Measurements from ENCODE around the gene CAVIN2.

Gene CAVIN2

GRCh38 chr2:191889931-191890330 lies 43.0 kb upstream of the CAVIN2 start:
- no peak overlapping the region for H3K4me2 ChIP-seq (ENCODE audit: low read depth, low read length, poor library complexity, severe bottlenecking)
- H3K36me3 ChIP-seq (ENCODE audit: low read length), result no peaks in the 10 kb centered on the region
- no peaks in the 10 kb centered on the region for H4K20me1 ChIP-seq (ENCODE audit: low read depth, low read length)
- H3K27ac ChIP-seq (ENCODE audit: low read depth, low read length), result no peak overlapping the region
- H3F3A ChIP-seq (ENCODE audit: insufficient read depth), result no peaks in the 10 kb centered on the region
- no peak overlapping the region for H3K9ac ChIP-seq (ENCODE audit: low read length)
- no peak overlapping the region for H2AFZ ChIP-seq (ENCODE audit: low read depth, low read length, severe bottlenecking)
- H3K9me2 ChIP-seq (replicated peaks; ENCODE audit: insufficient read depth, low read length), result no peaks in the 10 kb centered on the region
- H3K27me3 ChIP-seq (ENCODE audit: low read length), result no peaks in the 10 kb centered on the region
- no peaks in the 10 kb centered on the region for H3K79me2 ChIP-seq (ENCODE audit: insufficient read depth, low read length)
- no peaks in the 10 kb centered on the region for H3K9me3 ChIP-seq (ENCODE audit: insufficient read depth, low read length)
- no peak overlapping the region for H3K4me3 ChIP-seq (ENCODE audit: insufficient read depth, low read length, poor library complexity, severe bottlenecking)
- no peak for TF ChIP-seq CTCF (IDR thresholded peaks at IDR 0.05; ENCODE audit: insufficient read depth, low read length, poor library complexity, severe bottlenecking)
- no peak for TF ChIP-seq EZH2phosphoT487 (conservative IDR thresholded peaks at IDR 0.05; ENCODE audit: low read length)

DNA sequence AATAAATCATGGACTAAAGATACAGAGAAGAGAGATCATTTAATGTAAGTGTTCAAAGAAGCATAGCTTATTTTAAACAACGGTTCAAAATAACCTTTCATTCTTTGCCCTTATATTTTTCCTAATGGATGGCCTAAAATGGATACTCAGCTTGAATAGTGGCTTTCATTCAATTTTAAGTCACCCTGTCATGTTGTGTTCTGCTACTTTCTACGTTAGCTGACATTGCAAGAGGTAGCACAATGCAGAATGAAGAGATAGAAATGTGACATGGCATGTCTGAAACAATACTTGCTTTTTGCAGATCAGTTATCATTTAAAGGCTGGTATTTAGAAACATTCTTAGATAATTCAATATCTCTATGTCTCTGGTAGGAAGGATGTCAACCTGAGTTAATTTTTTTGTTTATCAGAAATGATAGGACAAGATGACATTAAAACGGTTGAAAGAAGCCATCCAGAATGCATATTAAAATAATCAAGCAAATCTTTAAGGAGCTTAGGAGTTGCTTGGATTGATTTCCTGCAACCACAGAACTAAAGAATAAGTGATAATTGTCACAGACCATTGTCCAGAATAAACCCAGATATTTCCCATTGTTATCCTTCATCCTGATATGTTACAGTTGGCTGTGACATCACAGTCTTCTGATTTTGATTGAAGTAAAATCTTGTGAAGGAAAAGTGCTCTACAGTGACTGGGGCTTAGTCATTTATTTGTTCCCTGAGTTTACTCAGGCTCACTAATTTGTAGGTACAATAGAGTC lies 41.7 kb upstream of the CAVIN2 start:
- Histone ChIP-seq H3K27me3 (ENCODE audit: low read length) (no peaks in the 10 kb centered on the region), H3K4me2 (ENCODE audit: low read depth, low read length, poor library complexity, severe bottlenecking) (no peak overlapping the region), H4K20me1 (ENCODE audit: low read depth, low read length) (no peaks in the 10 kb centered on the region), H3K36me3 (ENCODE audit: low read length) (no peaks in the 10 kb centered on the region), H3K27ac (ENCODE audit: low read depth, low read length) (no peak overlapping the region), H3K9ac (ENCODE audit: low read length) (no peak overlapping the region), H3F3A (ENCODE audit: insufficient read depth) (no peaks in the 10 kb centered on the region), H3K9me3 (ENCODE audit: insufficient read depth, low read length) (no peaks in the 10 kb centered on the region), H3K4me3 (ENCODE audit: insufficient read depth, low read length, poor library complexity, severe bottlenecking) (no peak overlapping the region), H3K9me2 (replicated peaks; ENCODE audit: insufficient read depth, low read length) (no peaks in the 10 kb centered on the region), H2AFZ (ENCODE audit: low read depth, low read length, severe bottlenecking) (no peak overlapping the region), H3K79me2 (ENCODE audit: insufficient read depth, low read length) (no peaks in the 10 kb centered on the region)
- TF ChIP-seq EZH2phosphoT487 (conservative IDR thresholded peaks at IDR 0.05; ENCODE audit: low read length) (no peak), CTCF (IDR thresholded peaks at IDR 0.05; ENCODE audit: insufficient read depth, low read length, poor library complexity, severe bottlenecking) (no peak)

DNA sequence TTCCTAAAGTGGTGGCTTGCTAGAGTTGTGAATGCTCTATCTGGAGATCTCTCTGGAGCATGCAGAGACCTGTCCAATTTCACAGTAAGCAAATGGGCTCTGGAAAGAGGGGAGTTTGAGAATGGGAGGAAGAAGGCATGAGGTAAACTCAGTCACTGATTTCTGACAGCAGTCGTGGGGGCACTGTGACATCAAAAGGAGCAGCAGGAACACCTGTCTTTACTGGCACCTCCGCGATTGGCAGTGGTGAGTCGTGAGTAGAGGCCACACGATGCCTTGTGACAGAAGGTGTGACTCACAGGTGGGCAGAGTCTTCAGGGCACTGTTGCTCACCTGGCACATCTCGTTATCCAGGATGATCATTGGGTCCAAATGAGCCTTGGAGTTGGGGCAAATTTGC lies 38.8 kb upstream of the CAVIN2 start:
- no peak overlapping the region for H3K27ac ChIP-seq (ENCODE audit: low read depth, low read length)
- H4K20me1 ChIP-seq (ENCODE audit: low read depth, low read length), result no peaks in the 10 kb centered on the region
- no peak overlapping the region for H2AFZ ChIP-seq (ENCODE audit: low read depth, low read length, severe bottlenecking)

More for the DNA sequence above, 38.8 kb upstream of the CAVIN2 start:
- Histone ChIP-seq H3K9me2 (replicated peaks; ENCODE audit: insufficient read depth, low read length) (no peaks in the 10 kb centered on the region), H3K9me3 (ENCODE audit: insufficient read depth, low read length) (no peaks in the 10 kb centered on the region), H3K27me3 (ENCODE audit: low read length) (no peaks in the 10 kb centered on the region), H3K9ac (ENCODE audit: low read length) (no peak overlapping the region), H3F3A (ENCODE audit: insufficient read depth) (no peaks in the 10 kb centered on the region), H3K36me3 (ENCODE audit: low read length) (no peaks in the 10 kb centered on the region), H3K4me2 (ENCODE audit: low read depth, low read length, poor library complexity, severe bottlenecking) (no peak overlapping the region), H3K4me3 (ENCODE audit: insufficient read depth, low read length, poor library complexity, severe bottlenecking) (no peak overlapping the region), H3K79me2 (ENCODE audit: insufficient read depth, low read length) (no peaks in the 10 kb centered on the region)
- TF ChIP-seq CTCF (IDR thresholded peaks at IDR 0.05; ENCODE audit: insufficient read depth, low read length, poor library complexity, severe bottlenecking) (no peak), EZH2phosphoT487 (conservative IDR thresholded peaks at IDR 0.05; ENCODE audit: low read length) (no peak)

Measured in SU-DHL-6 (cell line).